Measurements from ENCODE around the gene PPP6R2. TPM values are rescaled to one million over a fixed set of nuclear protein-coding genes. Genes with fewer than 3 reads are reported as not detected.

Gene PPP6R2
- total and polyA plus RNA-seq, 11 donors, result 29.6 to 68.1 (median 41.5) TPM

DNA sequence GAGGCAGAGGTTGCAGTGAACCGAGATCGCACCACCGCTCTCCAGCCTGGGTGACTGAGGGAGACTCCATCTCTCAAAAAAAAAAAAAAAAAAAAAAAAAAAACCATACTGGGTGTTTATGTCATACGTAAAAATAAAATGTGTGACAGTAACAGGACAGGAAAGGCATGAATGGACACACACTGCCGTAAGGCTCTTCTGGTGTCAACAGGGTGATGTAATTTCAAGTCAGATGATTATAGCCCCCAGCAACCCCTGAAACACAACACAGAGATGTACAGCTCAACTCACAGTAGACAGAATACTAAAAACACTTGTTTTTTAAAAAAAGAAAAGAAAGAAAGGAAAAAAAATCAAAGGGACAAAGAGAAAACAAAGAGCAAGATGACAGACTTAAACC is 109.5 kb downstream of the PPP6R2 start:
- H3K4me1 ChIP-seq, result no peaks in the 10 kb centered on the region
- intact Hi-C loops (cut with DNase I), result no loop called here
- no peaks in the 10 kb centered on the region for H3K9me3 ChIP-seq
- DNase-seq (no peak), ATAC-seq (no peak)
- no peak overlapping the region for H3K4me3 ChIP-seq
- peaks cover 3 to 90% (median 79%) of the 10 kb centered on the region in 9 donors for H3K36me3 ChIP-seq
- H3K27me3 ChIP-seq, result no peaks in the 10 kb centered on the region
- no peak overlapping the region for H3K27ac ChIP-seq
- 76 to 84% (median 82%) methylated on average over 5 of the region's 5 CpGs for WGBS, 4 donors
- no peak for TF ChIP-seq POLR2A (IDR thresholded peaks at IDR 0.05)
- TF ChIP-seq, protein P1, sequence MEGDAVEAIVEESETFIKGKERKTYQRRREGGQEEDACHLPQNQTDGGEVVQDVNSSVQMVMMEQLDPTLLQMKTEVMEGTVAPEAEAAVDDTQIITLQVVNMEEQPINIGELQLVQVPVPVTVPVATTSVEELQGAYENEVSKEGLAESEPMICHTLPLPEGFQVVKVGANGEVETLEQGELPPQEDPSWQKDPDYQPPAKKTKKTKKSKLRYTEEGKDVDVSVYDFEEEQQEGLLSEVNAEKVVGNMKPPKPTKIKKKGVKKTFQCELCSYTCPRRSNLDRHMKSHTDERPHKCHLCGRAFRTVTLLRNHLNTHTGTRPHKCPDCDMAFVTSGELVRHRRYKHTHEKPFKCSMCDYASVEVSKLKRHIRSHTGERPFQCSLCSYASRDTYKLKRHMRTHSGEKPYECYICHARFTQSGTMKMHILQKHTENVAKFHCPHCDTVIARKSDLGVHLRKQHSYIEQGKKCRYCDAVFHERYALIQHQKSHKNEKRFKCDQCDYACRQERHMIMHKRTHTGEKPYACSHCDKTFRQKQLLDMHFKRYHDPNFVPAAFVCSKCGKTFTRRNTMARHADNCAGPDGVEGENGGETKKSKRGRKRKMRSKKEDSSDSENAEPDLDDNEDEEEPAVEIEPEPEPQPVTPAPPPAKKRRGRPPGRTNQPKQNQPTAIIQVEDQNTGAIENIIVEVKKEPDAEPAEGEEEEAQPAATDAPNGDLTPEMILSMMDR (IDR thresholded peaks at IDR 0.05), result no peak

DNA sequence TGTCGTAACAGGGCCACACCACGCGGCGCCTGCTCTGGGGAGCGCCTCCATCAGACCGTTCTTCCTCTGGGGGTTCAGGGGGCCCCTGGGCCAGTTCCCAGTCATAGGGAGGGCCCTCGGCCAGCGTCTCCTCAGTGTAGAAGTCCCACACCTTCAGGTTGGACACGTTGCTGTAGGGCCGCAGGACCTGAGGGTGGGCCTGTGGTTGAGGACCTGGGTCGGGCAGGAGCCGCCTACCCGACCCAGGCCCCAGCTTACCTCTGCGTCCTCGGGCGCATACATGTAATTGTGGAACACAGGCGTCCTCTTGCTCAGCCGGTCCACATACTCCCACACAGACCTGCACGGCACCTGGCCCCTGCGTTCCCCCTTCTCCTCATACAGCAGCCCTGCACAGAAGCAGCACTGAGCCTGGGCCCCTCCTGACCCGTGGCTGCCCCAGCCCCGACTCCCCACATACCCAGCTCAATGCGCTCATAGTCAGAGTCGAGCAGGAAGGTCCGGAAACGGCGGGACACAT is 111.5 kb downstream of the PPP6R2 start:
- no peak overlapping the region for H3K27ac ChIP-seq
- TF ChIP-seq POLR2A (IDR thresholded peaks at IDR 0.05), result no peak
- no peak for ATAC-seq
- no peak overlapping the region for H3K4me3 ChIP-seq
- WGBS, 4 donors, result 90 to 96% (median 95%) methylated on average over 21 to 27 of the region's 27 CpGs
- H3K36me3 ChIP-seq, result peaks cover 3 to 94% (median 82%) of the 10 kb centered on the region in 9 donors
- H3K27me3 ChIP-seq, result no peaks in the 10 kb centered on the region
- DNase-seq, result no peak
- H3K9me3 ChIP-seq, result no peaks in the 10 kb centered on the region
- intact Hi-C loops (cut with DNase I), result no loop called here
- H3K4me1 ChIP-seq, result no peaks in the 10 kb centered on the region

DNA sequence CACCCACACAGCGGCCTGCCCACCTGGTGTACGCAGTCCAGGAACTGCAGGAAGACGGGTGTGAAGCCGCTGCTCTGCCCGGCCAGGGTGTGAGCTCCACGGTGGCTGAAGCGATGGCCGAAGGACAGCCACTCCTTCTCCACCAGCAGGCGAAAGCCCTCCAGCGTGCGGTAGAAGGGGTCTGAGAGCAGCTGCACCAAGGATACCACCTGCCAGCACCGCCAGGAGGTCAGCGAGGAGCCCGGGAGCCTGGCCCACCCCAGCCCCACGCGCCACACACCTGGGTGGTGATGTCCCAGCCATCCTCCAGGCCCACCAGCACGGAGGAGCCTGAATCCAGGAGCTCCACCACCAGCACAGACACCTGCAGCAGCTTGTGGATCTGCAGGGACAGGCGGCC is 112.1 kb downstream of the PPP6R2 start:
- H3K27ac ChIP-seq, result no peak overlapping the region
- no peaks in the 10 kb centered on the region for H3K4me1 ChIP-seq
- DNase-seq (no peak), ATAC-seq (no peak)
- peaks cover 3 to 94% (median 82%) of the 10 kb centered on the region in 9 donors for H3K36me3 ChIP-seq
- intact Hi-C loops (cut with DNase I), result no loop called here
- TF ChIP-seq POLR2A (IDR thresholded peaks at IDR 0.05), result no peak
- TF ChIP-seq, protein P1 (IDR thresholded peaks at IDR 0.05), result no peak
- WGBS, 4 donors, result 89 to 94% (median 93%) methylated on average over 11 to 18 of the region's 18 CpGs
- H3K4me3 ChIP-seq, result no peak overlapping the region
- no peaks in the 10 kb centered on the region for H3K27me3 ChIP-seq
- no peaks in the 10 kb centered on the region for H3K9me3 ChIP-seq

DNA sequence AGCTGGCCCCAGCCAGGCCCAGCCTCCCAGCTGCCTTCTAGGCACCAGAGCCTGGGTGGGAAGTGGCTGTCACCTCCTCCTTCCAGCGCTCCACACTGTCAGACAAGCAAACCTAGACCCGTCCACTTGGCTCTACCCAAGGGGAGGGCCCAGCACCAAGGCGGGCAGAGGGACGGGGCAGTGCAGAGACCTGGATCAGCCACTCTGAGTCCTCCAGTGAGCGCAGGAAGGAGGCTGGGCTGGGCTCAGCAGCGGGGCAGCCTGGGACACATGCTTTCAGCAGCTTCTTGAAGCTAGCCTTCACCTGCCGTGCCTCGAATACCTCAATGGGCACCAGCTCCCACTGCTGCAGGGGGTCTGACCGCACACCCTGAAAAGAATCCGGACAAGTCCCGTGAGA is 112.9 kb downstream of the PPP6R2 start:
- H3K27me3 ChIP-seq, result no peaks in the 10 kb centered on the region
- TF ChIP-seq POLR2A (IDR thresholded peaks at IDR 0.05), result no peak
- TF ChIP-seq, protein P1 (IDR thresholded peaks at IDR 0.05), result no peak
- ATAC-seq (no peak), DNase-seq (no peak)
- H3K36me3 ChIP-seq, result peaks cover 3 to 94% (median 83%) of the 10 kb centered on the region in 9 donors
- intact Hi-C loops (cut with DNase I), result no loop called here
- H3K4me3 ChIP-seq, result no peak overlapping the region
- 96 to 97% (median 97%) methylated on average over 7 to 11 of the region's 11 CpGs for WGBS, 4 donors
- H3K4me1 ChIP-seq, result no peaks in the 10 kb centered on the region
- no peak overlapping the region for H3K27ac ChIP-seq
- H3K9me3 ChIP-seq, result no peaks in the 10 kb centered on the region
